Caco-2 (cell line): ENCODE results near the gene SH2D6. TPM values are rescaled to one million over a fixed set of nuclear protein-coding genes. Genes with fewer than 3 reads are reported as not detected.

Experiments
- BruUV-seq: library from RNA; stranded (reverse); fragments of 400-500 nt; replicated peaks from 2 replicates; lab custom pipeline; 2021; lab: Mats Ljungman, UMichigan
- CTCF ChIA-PET: fragments of 300-600 bp; sonication (Branson Sonifier 250); formaldehyde crosslinking; loops from one replicate; lab custom pipeline; 2022; ENCODE audit warnings: antibody characterized with exemption; lab: Charles Lee
- POLR2A ChIA-PET: fragments of 300-600 bp; sonication (Branson Sonifier 250); formaldehyde crosslinking; loops from one replicate; lab custom pipeline; 2022; ENCODE audit warnings: antibody characterized with exemption; lab: Charles Lee
- DNase-seq, 2 experiments: peaks; one replicate each; pipeline versions ENCODE4 v3.0.0 to v3.0.0-alpha.2; 2020 to 2022
- H3K27me3 ChIP-seq: replicated peaks from 2 replicates; pipeline ENCODE4 v1.6.0; 2011; ENCODE audit warnings: low read length; ENCODE audit not compliant: control insufficient read depth, insufficient read depth
- H3K36me3 ChIP-seq: 2 replicates; pipeline ENCODE4 v1.5.1; 2011; ENCODE audit warnings: low read length; ENCODE audit not compliant: control insufficient read depth, insufficient read depth
- H3K4me1 ChIP-seq: fragments of 250-450 bp; sonication (Bioruptor Pico); 2 replicates; pipeline ENCODE4 v1.5.1; 2020; ENCODE audit warnings: mild to moderate bottlenecking
- H3K4me3 ChIP-seq: 2 replicates; pipeline ENCODE4 v1.5.1; 2011; ENCODE audit warnings: low read depth, mild to moderate bottlenecking, control low read depth, low read length
- H3K9me3 ChIP-seq: fragments of 250-450 bp; sonication (Bioruptor Pico); 2 replicates; pipeline ENCODE4 v1.5.1; 2020; ENCODE audit warnings: mild to moderate bottlenecking, moderate library complexity
- H3K27ac Mint-ChIP-seq: one replicate; pipeline ENCODE4 v1.8.0; 2022; ENCODE audit warnings: mixed read lengths; ENCODE audit not compliant: unreplicated experiment
- H3K27me3 Mint-ChIP-seq: one replicate; pipeline ENCODE4 v1.8.0; 2022; ENCODE audit warnings: mixed read lengths; ENCODE audit not compliant: insufficient read depth, unreplicated experiment
- H3K36me3 Mint-ChIP-seq: one replicate; pipeline ENCODE4 v1.8.0; 2022; ENCODE audit warnings: mild to moderate bottlenecking, mixed read lengths; ENCODE audit not compliant: insufficient read depth, unreplicated experiment
- H3K4me1 Mint-ChIP-seq: one replicate; pipeline ENCODE4 v1.8.0; 2022; ENCODE audit warnings: low read depth, mixed read lengths; ENCODE audit not compliant: unreplicated experiment
- H3K4me3 Mint-ChIP-seq: one replicate; pipeline ENCODE4 v1.8.0; 2022; ENCODE audit warnings: mild to moderate bottlenecking, moderate library complexity, mixed read lengths; ENCODE audit not compliant: unreplicated experiment
- H3K9me3 Mint-ChIP-seq: one replicate; pipeline ENCODE4 v1.8.0; 2022; ENCODE audit warnings: mixed read lengths; ENCODE audit not compliant: unreplicated experiment
- intact Hi-C: fragments of 100-400 bp; cut with micrococcal nuclease; formaldehyde crosslinking; loops from one replicate; pipeline ENCODE4 v1.10.0; 2022; ENCODE audit not compliant: unreplicated experiment
- total RNA-seq: library from RNA; stranded (reverse); gene quantifications from 2 replicates; pipeline ENCODE4 v1.2.3, GENCODE V29; 2022
- TF ChIP-seq, protein P1 (sequence below), 2 experiments: fragments of 200-600 bp in 1 of 2; IDR thresholded peaks; 1 replicate in 1 of 2; 2 replicates in 1 of 2; pipeline versions ENCODE4 v1.5.1 to v1.8.0; 2011 to 2022; ENCODE audit warnings: antibody characterized with exemption in 1 of 2, control low read depth in 1 of 2, inconsistent platforms in 1 of 2, low read depth in 1 of 2, low read length in 1 of 2, mild to moderate bottlenecking in 1 of 2, moderate library complexity in 1 of 2; ENCODE audit not compliant: insufficient read depth in 1 of 2, severe bottlenecking in 1 of 2, unreplicated experiment in 1 of 2

Gene SH2D6
- total RNA-seq, 1 experiment from 2014 or later, result 0.88 TPM

DNA sequence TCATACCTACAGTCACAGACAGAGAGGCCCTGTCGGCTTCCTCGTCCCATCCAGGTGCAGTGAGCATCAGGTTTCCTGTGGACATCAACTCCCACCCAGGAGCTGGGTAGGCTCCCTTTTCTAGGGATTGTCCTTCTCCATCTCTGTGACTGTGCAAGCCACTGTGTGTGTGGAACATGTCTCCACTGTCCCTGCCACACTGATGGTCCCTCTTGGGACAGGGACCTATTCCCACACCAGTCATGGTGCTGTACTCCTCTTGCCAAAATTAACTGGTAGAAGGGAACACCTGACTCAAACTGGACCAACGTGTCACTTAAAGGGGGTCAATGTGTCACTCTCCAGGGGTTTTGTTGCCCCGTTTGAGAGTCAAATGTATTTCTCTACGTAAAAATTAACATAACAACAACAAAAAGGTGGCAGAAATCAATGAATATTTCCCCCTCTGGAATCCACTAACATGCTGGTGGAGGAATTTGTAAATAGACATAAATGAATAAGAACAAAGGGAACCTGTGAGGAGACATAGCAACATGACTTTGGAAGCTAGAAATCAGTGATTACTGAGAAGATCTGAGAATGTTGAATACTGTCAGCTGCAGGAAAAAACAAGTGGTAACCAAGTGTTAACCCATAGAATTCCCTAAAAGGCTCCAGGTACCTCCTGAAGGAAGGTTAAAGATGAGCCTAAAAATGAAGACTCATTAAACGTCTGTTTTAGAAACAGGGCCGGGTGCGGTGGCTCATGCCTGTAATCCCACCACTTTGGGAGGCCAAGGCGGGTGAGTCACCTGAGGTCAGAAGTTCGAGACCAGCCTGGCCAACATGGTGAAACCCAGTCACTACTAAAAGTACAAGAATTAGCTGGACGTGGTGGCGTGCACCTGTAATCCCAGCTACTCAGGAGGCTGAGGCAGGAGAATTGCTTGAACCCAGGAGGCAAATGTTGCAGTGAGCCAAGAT is 40.4 kb downstream of the SH2D6 start:
- H3K27me3 Mint-ChIP-seq, result no peaks in the 10 kb centered on the region
- ChIA-PET CTCF (no interaction called here), POLR2A (no interaction called here)
- no peaks in the 10 kb centered on the region for H3K9me3 Mint-ChIP-seq
- H3K27ac Mint-ChIP-seq, result no peak overlapping the region
- peaks cover 15% of the 10 kb centered on the region for H3K4me1 Mint-ChIP-seq
- Histone ChIP-seq H3K4me3 (no peak overlapping the region), H3K9me3 (no peaks in the 10 kb centered on the region), H3K4me1 (peaks cover 10% of the 10 kb centered on the region), H3K27me3 (no peaks in the 10 kb centered on the region), H3K36me3 (no peaks in the 10 kb centered on the region)
- no peaks in the 10 kb centered on the region for H3K36me3 Mint-ChIP-seq
- DNase-seq, result no peak
- no TSS peak for BruUV-seq
- H3K4me3 Mint-ChIP-seq, result no peak overlapping the region
- TF ChIP-seq, protein P1, sequence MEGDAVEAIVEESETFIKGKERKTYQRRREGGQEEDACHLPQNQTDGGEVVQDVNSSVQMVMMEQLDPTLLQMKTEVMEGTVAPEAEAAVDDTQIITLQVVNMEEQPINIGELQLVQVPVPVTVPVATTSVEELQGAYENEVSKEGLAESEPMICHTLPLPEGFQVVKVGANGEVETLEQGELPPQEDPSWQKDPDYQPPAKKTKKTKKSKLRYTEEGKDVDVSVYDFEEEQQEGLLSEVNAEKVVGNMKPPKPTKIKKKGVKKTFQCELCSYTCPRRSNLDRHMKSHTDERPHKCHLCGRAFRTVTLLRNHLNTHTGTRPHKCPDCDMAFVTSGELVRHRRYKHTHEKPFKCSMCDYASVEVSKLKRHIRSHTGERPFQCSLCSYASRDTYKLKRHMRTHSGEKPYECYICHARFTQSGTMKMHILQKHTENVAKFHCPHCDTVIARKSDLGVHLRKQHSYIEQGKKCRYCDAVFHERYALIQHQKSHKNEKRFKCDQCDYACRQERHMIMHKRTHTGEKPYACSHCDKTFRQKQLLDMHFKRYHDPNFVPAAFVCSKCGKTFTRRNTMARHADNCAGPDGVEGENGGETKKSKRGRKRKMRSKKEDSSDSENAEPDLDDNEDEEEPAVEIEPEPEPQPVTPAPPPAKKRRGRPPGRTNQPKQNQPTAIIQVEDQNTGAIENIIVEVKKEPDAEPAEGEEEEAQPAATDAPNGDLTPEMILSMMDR (IDR thresholded peaks at IDR 0.05; ENCODE audit: insufficient read depth in 1 of 2, low read depth in 1 of 2, low read length in 1 of 2, severe bottlenecking in 1 of 2, unreplicated experiment in 1 of 2), result no peak
- intact Hi-C loops, result no loop called here

DNA sequence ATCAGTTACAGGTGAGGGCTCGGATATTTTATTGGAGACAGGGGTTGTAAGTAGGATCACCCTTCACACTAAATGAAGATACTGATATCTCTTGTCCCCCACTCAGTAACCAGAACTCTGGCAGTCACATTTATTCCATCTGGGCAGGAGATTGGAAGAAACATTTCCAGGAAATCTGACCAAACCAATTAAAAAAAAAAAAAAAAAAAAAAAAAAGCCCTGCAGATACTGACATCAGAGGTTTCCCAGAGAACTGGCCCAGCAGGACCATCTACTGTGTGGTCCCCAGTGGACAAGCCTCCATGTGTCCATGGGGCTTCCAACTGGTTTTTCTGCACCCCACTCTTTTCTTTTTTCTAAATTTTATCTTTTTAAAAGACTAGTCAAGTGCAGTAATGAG is 41.3 kb downstream of the SH2D6 start:
- no peak overlapping the region for H3K4me3 ChIP-seq
- Mint-ChIP-seq H3K4me3 (no peak overlapping the region), H3K9me3 (no peaks in the 10 kb centered on the region), H3K27me3 (no peaks in the 10 kb centered on the region), H3K27ac (no peak overlapping the region), H3K4me1 (peaks cover 15% of the 10 kb centered on the region), H3K36me3 (no peaks in the 10 kb centered on the region)
- DNase-seq, result no peak
- no peaks in the 10 kb centered on the region for H3K9me3 ChIP-seq
- BruUV-seq, result no TSS peak
- peaks cover 10% of the 10 kb centered on the region for H3K4me1 ChIP-seq
- CTCF ChIA-PET, result no interaction called here
- H3K36me3 ChIP-seq, result no peaks in the 10 kb centered on the region
- TF ChIP-seq, protein P1 (IDR thresholded peaks at IDR 0.05; ENCODE audit: insufficient read depth in 1 of 2, low read depth in 1 of 2, low read length in 1 of 2, severe bottlenecking in 1 of 2, unreplicated experiment in 1 of 2), result no peak
- POLR2A ChIA-PET, result no interaction called here
- H3K27me3 ChIP-seq, result no peaks in the 10 kb centered on the region
- intact Hi-C loops, result no loop called here

DNA sequence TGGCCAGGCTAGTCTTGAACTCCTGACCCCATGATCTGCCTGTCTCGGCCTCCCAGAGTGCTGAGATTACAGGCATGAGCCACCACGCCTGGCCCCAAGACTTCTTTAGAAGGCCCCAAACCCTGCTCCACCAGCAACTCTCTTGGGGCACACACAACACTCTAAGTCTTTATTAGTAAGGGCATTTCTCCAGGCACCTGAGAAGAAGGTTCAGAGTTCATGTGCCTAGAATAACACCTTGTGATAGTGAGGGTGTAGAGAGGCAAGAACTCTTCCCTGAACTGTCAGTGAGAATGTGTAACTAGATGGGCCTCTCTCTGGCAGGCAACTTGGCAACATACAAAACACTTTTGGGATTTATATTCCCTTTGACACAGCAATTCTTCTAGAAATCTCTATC is 43.8 kb downstream of the SH2D6 start:
- H3K27ac Mint-ChIP-seq, result no peak overlapping the region
- no peaks in the 10 kb centered on the region for H3K36me3 Mint-ChIP-seq
- BruUV-seq, result no TSS peak
- no peaks in the 10 kb centered on the region for H3K27me3 Mint-ChIP-seq
- Histone ChIP-seq H3K4me1 (no peaks in the 10 kb centered on the region), H3K27me3 (no peaks in the 10 kb centered on the region), H3K36me3 (no peaks in the 10 kb centered on the region), H3K4me3 (no peak overlapping the region), H3K9me3 (no peaks in the 10 kb centered on the region)
- no peaks in the 10 kb centered on the region for H3K9me3 Mint-ChIP-seq
- H3K4me1 Mint-ChIP-seq, result peaks cover 1% of the 10 kb centered on the region
- POLR2A ChIA-PET, result no interaction called here
- no peak overlapping the region for H3K4me3 Mint-ChIP-seq
- intact Hi-C loops, result no loop called here
- TF ChIP-seq, protein P1 (IDR thresholded peaks at IDR 0.05; ENCODE audit: insufficient read depth in 1 of 2, low read depth in 1 of 2, low read length in 1 of 2, severe bottlenecking in 1 of 2, unreplicated experiment in 1 of 2), result no peak
- CTCF ChIA-PET, result no interaction called here
- DNase-seq, result no peak
